ENCODE results near the gene ZXDC. TPM values are rescaled to one million over a fixed set of nuclear protein-coding genes. Genes with fewer than 3 reads are reported as not detected.

ZXDC gene
- total RNA-seq, 3 donors from 2014 or later, result 37.6 to 42.4 (median 39.0) TPM

DNA sequence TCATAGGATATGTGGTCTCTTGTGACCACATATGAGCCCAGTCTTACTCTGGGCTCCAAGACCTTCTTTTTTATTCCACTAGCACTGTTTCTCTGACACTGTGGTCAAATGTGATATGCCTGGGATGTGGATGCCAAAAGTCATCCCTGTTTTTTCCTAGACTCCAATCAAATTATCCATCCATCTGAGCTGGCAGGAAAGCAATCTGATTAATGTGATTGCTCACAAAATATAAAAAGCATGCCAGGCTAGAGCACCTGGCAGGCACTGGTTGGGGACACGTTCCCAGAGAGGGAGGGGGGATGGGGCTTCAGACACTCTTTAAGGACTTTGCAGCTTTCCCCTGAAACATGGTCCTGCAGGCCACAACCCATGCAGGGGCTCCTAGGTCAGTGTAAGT is 84.1 kb downstream of the ZXDC start:
- Histone ChIP-seq H3K4me1 (no peaks in the 10 kb centered on the region), H3K27me3 (peaks cover 0 to 8% of the 10 kb centered on the region in 2 donors), H3K9me3 (no peaks in the 10 kb centered on the region), H3K36me3 (no peaks in the 10 kb centered on the region), H3K27ac (no peak overlapping the region), H3K4me3 (no peak overlapping the region)
- TF ChIP-seq POLR2AphosphoS5 (IDR thresholded peaks at IDR 0.05) (no peak), POLR2A (IDR thresholded peaks at IDR 0.05) (no peak)
- TF ChIP-seq, protein P1, sequence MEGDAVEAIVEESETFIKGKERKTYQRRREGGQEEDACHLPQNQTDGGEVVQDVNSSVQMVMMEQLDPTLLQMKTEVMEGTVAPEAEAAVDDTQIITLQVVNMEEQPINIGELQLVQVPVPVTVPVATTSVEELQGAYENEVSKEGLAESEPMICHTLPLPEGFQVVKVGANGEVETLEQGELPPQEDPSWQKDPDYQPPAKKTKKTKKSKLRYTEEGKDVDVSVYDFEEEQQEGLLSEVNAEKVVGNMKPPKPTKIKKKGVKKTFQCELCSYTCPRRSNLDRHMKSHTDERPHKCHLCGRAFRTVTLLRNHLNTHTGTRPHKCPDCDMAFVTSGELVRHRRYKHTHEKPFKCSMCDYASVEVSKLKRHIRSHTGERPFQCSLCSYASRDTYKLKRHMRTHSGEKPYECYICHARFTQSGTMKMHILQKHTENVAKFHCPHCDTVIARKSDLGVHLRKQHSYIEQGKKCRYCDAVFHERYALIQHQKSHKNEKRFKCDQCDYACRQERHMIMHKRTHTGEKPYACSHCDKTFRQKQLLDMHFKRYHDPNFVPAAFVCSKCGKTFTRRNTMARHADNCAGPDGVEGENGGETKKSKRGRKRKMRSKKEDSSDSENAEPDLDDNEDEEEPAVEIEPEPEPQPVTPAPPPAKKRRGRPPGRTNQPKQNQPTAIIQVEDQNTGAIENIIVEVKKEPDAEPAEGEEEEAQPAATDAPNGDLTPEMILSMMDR (IDR thresholded peaks at IDR 0.05), result no peak
- no peak for DNase-seq (ENCODE audit: low spot score in 2 of 2)
- intact Hi-C loops (cut with DNase I; ENCODE audit: low total_unique reads), result no loop called here

GRCh38 chr3:126390751-126391150 is 84.9 kb downstream of the ZXDC start:
- H3K27me3 ChIP-seq, result peaks cover 0 to 8% of the 10 kb centered on the region in 2 donors
- no peaks in the 10 kb centered on the region for H3K4me1 ChIP-seq
- no peaks in the 10 kb centered on the region for H3K9me3 ChIP-seq
- TF ChIP-seq, protein P1 (IDR thresholded peaks at IDR 0.05), result no peak
- TF ChIP-seq POLR2AphosphoS5 (IDR thresholded peaks at IDR 0.05) (no peak), POLR2A (IDR thresholded peaks at IDR 0.05) (no peak)
- H3K27ac ChIP-seq, result peak overlapping the region in 1 of 2 donors; percentile 93
- no peak overlapping the region for H3K4me3 ChIP-seq
- no peak for DNase-seq (ENCODE audit: low spot score in 2 of 2)
- intact Hi-C loops (cut with DNase I; ENCODE audit: low total_unique reads), result no loop called here
- H3K36me3 ChIP-seq, result no peaks in the 10 kb centered on the region

- DNase-seq (ENCODE audit: low spot score in 2 of 2), result no peak
- Histone ChIP-seq H3K27me3 (peaks cover 0 to 8% of the 10 kb centered on the region in 2 donors), H3K4me3 (no peak overlapping the region), H3K27ac (peak overlapping the region in 1 of 2 donors; percentile 93), H3K9me3 (no peaks in the 10 kb centered on the region), H3K4me1 (no peaks in the 10 kb centered on the region), H3K36me3 (no peaks in the 10 kb centered on the region)
- TF ChIP-seq, protein P1 (IDR thresholded peaks at IDR 0.05), result no peak
- TF ChIP-seq POLR2A (IDR thresholded peaks at IDR 0.05), result no peak
- TF ChIP-seq POLR2AphosphoS5 (IDR thresholded peaks at IDR 0.05), result no peak
- intact Hi-C loops (cut with DNase I; ENCODE audit: low total_unique reads), result no loop called here
Observed at GRCh38 chr3:126390201-126390600, 85.5 kb downstream of the ZXDC start.

DNA sequence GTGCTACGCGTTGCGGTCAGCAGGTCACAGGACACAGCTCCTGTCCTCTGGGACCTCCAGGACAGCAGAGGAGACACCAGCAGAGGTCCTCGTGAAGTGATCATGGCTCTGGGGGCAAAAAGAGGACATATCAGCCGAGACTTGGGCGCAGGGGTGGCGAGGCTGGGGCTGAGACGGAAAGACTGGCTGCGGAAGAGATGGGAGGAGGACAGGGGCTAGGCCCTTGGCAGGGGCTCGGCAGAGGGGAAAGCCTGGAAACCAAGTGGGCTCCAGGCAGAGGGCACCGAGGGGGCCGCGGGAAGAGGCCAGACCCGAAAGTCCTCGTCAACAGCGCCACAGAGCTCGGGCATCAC is 85.9 kb downstream of the ZXDC start:
- Histone ChIP-seq H3K9me3 (no peaks in the 10 kb centered on the region), H3K4me1 (no peaks in the 10 kb centered on the region), H3K27ac (peak overlapping the region in 1 of 2 donors; percentile 93), H3K36me3 (no peaks in the 10 kb centered on the region), H3K4me3 (peak overlapping the region in 1 of 3 donors; percentile 66), H3K27me3 (peaks cover 0 to 4% of the 10 kb centered on the region in 2 donors)
- intact Hi-C loops (cut with DNase I; ENCODE audit: low total_unique reads), result loop anchor here (5.0 kb wide), 1 partner anchor 132 kb away; no protein-coding TSS in a partner anchor
- TF ChIP-seq POLR2AphosphoS5 (IDR thresholded peaks at IDR 0.05) (no peak), POLR2A (IDR thresholded peaks at IDR 0.05) (no peak)
- TF ChIP-seq, protein P1 (IDR thresholded peaks at IDR 0.05), result no peak
- no peak for DNase-seq (ENCODE audit: low spot score in 2 of 2)

GRCh38 chr3:126389112-126389793 is 86.4 kb downstream of the ZXDC start:
- TF ChIP-seq, protein P1 (IDR thresholded peaks at IDR 0.05), result peak; percentile 87 to 98 (median 93)
- TF ChIP-seq POLR2A (IDR thresholded peaks at IDR 0.05) (peak; percentile 55), POLR2AphosphoS5 (IDR thresholded peaks at IDR 0.05) (peak in 2 of 3 donors; percentile 81 to 85)

More at GRCh38 chr3:126389112-126389793, 86.4 kb downstream of the ZXDC start:
- Histone ChIP-seq H3K36me3 (no peaks in the 10 kb centered on the region), H3K4me1 (no peaks in the 10 kb centered on the region), H3K9me3 (no peaks in the 10 kb centered on the region), H3K27ac (peak overlapping the region; percentile 88 to 93), H3K27me3 (no peaks in the 10 kb centered on the region), H3K4me3 (peak overlapping the region; percentile 32 to 66 (median 49))
- DNase-seq (ENCODE audit: low spot score in 2 of 2), result peak; percentile 87 to 92
- intact Hi-C loops (cut with DNase I; ENCODE audit: low total_unique reads), result loop anchor here (5.0 kb wide), 1 partner anchor 132 kb away; no protein-coding TSS in a partner anchor
